Ishikawa (cell line): ENCODE data around the gene BACH2.

Experiments
- CEBPB ChIP-seq: IDR thresholded peaks from 2 replicates; pipeline ENCODE4 v1.6.1; 2012
- CREB1 ChIP-seq: IDR thresholded peaks from 2 replicates; pipeline ENCODE4 v1.6.1; 2012; ENCODE audit warnings: low read depth
- EGR1 ChIP-seq: IDR thresholded peaks from 2 replicates; pipeline ENCODE4 v1.6.1; 2012
- EP300 ChIP-seq: IDR thresholded peaks from 2 replicates; pipeline ENCODE4 v1.6.1; 2012; ENCODE audit warnings: borderline replicate concordance
- FOXM1 ChIP-seq: IDR thresholded peaks from 2 replicates; pipeline ENCODE4 v1.6.1; 2012; ENCODE audit warnings: low read depth, borderline replicate concordance
- NFIC ChIP-seq: IDR thresholded peaks from 2 replicates; pipeline ENCODE4 v1.6.1; 2012
- RAD21 ChIP-seq: IDR thresholded peaks from 2 replicates; pipeline ENCODE4 v1.6.1; 2012; ENCODE audit warnings: low read depth
- TAF1 ChIP-seq: IDR thresholded peaks from 2 replicates; pipeline ENCODE4 v1.6.1; 2012; ENCODE audit warnings: low read depth, mild to moderate bottlenecking
- YY1 ChIP-seq: IDR thresholded peaks from 2 replicates; pipeline ENCODE4 v1.6.1; 2012; ENCODE audit warnings: low read depth
- ZBTB7A ChIP-seq: IDR thresholded peaks from 2 replicates; pipeline ENCODE4 v1.6.1; 2012; ENCODE audit warnings: low read depth
- TF ChIP-seq, protein P1 (sequence below): IDR thresholded peaks from 2 replicates; pipeline ENCODE4 v1.6.1; 2012
- TF ChIP-seq, protein P2 (sequence below): IDR thresholded peaks from 2 replicates; pipeline ENCODE4 v1.6.1; 2012; ENCODE audit warnings: low read depth, mild to moderate bottlenecking
- TF ChIP-seq, protein P3 (sequence below): IDR thresholded peaks from 2 replicates; pipeline ENCODE4 v1.6.1; 2012

BACH2 gene

DNA sequence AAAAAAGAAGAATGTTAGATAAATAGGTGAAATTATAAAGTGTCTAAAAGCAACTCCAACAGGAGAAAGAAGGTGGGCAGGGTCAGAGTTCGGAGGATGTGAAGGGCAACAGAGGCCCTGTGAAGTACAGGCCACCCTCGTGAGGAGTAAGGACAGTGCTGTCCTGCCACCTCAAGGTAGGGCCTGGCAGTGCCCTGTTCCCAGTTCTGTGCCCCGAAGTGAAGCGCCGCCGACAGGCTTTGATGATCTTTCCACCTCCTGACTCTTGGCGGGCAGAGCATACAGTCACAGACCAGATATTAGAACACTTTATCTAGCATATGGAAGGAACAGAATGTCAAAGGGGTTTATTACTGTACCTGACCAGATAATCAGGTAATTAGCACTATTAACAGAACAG is 326.6 kb downstream of the BACH2 start:
- no peak for TF ChIP-seq ZBTB7A
- TF ChIP-seq, protein P1, sequence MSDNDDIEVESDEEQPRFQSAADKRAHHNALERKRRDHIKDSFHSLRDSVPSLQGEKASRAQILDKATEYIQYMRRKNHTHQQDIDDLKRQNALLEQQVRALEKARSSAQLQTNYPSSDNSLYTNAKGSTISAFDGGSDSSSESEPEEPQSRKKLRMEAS: no peak
- TF ChIP-seq CREB1: no peak
- TF ChIP-seq RAD21: peak; percentile 10; the same call in 1 of the 2 replicates
- TF ChIP-seq YY1: no peak
- TF ChIP-seq, protein P2, sequence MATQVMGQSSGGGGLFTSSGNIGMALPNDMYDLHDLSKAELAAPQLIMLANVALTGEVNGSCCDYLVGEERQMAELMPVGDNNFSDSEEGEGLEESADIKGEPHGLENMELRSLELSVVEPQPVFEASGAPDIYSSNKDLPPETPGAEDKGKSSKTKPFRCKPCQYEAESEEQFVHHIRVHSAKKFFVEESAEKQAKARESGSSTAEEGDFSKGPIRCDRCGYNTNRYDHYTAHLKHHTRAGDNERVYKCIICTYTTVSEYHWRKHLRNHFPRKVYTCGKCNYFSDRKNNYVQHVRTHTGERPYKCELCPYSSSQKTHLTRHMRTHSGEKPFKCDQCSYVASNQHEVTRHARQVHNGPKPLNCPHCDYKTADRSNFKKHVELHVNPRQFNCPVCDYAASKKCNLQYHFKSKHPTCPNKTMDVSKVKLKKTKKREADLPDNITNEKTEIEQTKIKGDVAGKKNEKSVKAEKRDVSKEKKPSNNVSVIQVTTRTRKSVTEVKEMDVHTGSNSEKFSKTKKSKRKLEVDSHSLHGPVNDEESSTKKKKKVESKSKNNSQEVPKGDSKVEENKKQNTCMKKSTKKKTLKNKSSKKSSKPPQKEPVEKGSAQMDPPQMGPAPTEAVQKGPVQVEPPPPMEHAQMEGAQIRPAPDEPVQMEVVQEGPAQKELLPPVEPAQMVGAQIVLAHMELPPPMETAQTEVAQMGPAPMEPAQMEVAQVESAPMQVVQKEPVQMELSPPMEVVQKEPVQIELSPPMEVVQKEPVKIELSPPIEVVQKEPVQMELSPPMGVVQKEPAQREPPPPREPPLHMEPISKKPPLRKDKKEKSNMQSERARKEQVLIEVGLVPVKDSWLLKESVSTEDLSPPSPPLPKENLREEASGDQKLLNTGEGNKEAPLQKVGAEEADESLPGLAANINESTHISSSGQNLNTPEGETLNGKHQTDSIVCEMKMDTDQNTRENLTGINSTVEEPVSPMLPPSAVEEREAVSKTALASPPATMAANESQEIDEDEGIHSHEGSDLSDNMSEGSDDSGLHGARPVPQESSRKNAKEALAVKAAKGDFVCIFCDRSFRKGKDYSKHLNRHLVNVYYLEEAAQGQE: no peak

DNA sequence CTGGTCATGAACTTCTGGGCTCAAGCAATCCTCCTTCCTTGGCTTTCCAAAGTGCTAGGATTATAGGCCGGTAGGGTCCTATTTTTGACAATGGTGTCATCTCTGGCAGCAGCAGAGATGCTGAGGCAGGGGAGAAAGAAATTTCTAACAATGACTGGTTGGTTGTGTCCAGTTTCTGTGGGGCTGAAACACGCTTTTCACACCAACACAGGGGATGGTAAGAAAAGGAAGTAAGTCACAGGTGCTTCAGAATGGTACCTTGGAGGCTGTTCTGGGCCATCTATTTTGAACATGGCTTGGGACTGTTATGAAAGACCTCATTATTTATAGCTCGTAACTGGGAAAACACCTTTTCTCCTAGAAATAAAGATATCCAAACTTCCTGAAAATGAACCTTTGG is 329.7 kb downstream of the BACH2 start:
- no peak for TF ChIP-seq RAD21
- TF ChIP-seq TAF1: no peak
- no peak for TF ChIP-seq CEBPB

DNA sequence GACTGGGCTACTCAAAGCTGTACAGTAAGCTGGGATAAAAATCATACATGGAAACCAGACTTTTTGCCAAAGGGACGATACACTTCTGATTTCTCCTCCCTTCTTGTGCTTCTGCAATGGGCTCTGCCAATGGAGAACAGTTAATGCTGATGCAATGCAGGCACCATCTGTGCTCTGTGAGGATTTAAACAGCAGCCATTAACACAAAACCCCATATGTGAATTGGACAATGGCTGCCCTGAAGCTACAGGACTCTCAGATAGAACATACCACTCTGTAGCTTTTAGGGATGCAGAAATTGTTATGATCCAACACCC is 330.5 kb downstream of the BACH2 start:
- TF ChIP-seq RAD21 (no peak), YY1 (no peak), NFIC (no peak), CEBPB (no peak)
- TF ChIP-seq, protein P3, sequence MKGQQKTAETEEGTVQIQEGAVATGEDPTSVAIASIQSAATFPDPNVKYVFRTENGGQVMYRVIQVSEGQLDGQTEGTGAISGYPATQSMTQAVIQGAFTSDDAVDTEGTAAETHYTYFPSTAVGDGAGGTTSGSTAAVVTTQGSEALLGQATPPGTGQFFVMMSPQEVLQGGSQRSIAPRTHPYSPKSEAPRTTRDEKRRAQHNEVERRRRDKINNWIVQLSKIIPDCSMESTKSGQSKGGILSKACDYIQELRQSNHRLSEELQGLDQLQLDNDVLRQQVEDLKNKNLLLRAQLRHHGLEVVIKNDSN: no peak
- TF ChIP-seq, protein P2: no peak
- TF ChIP-seq, protein P1: no peak

DNA sequence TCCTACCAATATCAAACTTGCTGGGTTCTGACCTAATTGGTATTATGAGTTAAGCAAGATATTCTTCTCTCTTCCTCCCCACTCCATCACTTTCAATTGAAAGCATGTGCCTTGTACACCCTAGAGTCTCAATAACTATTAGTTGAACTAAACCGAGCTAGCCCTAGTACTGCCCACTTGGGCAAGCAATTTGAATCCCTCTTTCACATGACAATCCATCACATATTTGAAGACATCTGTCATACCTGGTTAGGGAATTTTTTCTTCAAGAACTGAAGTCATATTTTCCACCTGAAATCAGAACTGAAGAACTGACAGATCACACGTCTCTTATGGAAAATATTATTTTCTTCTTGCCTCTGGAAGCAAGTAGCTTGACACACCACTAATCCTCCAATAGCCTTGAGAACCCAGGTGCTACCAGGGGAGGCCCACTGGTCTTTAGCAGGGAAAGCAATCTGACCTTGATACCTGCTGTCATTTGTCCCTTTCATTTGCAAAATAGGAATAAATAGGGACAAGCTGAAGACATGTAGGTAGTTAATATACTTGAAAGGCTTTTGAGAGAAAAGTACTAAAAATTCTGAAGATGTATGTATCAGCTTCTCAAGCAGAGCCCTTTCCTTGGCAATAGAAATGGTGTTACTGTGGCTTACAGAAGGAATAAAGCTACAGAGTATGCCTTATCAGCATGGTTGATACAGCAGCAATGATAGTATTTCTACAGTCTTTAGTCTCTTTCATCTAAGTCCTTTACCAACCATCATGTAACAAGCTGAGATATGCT is 331.0 kb downstream of the BACH2 start:
- TF ChIP-seq ZBTB7A: no peak
- no peak for TF ChIP-seq CREB1
- no peak for TF ChIP-seq EP300

DNA sequence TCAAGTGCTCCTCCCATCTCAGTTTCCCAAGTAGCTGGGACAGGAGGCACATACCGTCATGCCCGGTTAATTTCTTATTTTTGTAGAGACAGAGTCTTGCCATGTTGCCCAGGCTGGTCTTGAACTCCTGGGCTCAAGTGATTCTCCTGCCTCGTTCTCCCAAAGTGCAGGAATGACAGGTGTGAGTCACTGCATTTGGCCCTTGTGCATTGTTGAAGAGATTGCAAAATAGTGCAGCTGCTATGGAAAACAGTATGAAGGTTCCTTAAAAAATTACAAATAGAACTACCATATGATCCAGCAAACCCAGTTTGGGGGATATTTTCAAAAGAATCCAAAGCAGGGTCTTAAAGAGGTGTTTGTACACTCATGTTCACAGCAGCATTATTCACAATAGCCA is 333.3 kb downstream of the BACH2 start:
- TF ChIP-seq EP300: no peak
- no peak for TF ChIP-seq FOXM1
- TF ChIP-seq NFIC: no peak
- TF ChIP-seq, protein P2: no peak
- no peak for TF ChIP-seq EGR1
- no peak for TF ChIP-seq ZBTB7A
- TF ChIP-seq, protein P3: no peak
- no peak for TF ChIP-seq CREB1
- TF ChIP-seq CEBPB: no peak
- TF ChIP-seq RAD21: no peak
- TF ChIP-seq YY1: no peak

DNA sequence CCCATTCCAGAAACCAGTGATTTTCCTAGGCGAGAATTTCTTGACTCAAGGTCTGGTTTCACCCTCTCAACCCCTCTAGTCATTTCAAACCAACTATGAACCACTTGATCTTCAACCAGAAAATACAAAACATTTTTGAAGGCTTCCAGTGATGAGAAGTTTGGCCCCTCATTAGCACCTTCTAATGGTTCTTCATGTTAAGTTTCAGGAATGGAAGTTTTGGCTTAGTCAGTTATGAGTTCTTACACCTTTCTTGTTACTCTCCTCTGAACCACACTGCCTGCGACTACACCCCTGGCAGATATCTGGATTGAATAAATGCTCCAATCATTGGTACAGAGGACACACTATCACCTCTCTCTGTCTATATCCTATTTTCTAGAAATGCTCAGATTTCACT is 335.2 kb downstream of the BACH2 start:
- TF ChIP-seq, protein P3: no peak
- no peak for TF ChIP-seq NFIC
- TF ChIP-seq, protein P2: no peak
- TF ChIP-seq EGR1: no peak
- TF ChIP-seq, protein P1: no peak
